ENCODE results near the gene MROH7. TPM values are rescaled to one million over a fixed set of nuclear protein-coding genes. Genes with fewer than 3 reads are reported as not detected.

Gene MROH7
- total RNA-seq, 1 donor, result 0.42 TPM

DNA sequence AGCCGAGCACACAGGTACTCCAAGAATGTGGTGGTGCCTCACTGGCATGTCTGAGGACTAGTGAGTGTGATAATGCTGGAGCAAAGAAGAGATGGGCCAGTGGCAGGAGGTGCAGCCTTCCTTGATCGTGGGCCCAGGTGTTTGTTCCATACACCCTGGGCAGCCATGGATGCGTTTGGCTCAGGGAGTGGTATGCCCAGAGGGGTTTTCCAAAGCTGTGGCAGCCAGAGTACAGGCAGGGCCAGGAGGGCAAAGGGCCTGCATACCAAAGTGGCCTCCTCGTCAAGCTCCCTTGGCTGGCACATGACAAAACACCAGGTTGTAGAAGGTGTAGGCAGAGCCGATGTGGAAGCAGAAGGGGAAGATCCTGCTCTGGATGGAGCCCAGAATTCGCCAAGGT is 103.7 kb downstream of the MROH7 start:
- H3K4me3 ChIP-seq (ENCODE audit: low read length), result no peak overlapping the region
- no peaks in the 10 kb centered on the region for H3K9me3 ChIP-seq (ENCODE audit: low read depth, low read length)
- H3K27me3 ChIP-seq (ENCODE audit: insufficient read depth, low read length), result no peaks in the 10 kb centered on the region
- no peaks in the 10 kb centered on the region for H3K4me1 ChIP-seq (ENCODE audit: insufficient read depth, low read length)

GRCh38 chr1:54745864-54746263 is 104.3 kb downstream of the MROH7 start:
- Histone ChIP-seq H3K4me3 (ENCODE audit: low read length) (no peak overlapping the region), H3K4me1 (ENCODE audit: insufficient read depth, low read length) (no peaks in the 10 kb centered on the region), H3K27me3 (ENCODE audit: insufficient read depth, low read length) (no peaks in the 10 kb centered on the region), H3K9me3 (ENCODE audit: low read depth, low read length) (no peaks in the 10 kb centered on the region)

- Histone ChIP-seq H3K4me3 (ENCODE audit: low read length) (no peak overlapping the region), H3K27me3 (ENCODE audit: insufficient read depth, low read length) (no peaks in the 10 kb centered on the region), H3K9me3 (ENCODE audit: low read depth, low read length) (no peaks in the 10 kb centered on the region), H3K4me1 (ENCODE audit: insufficient read depth, low read length) (no peaks in the 10 kb centered on the region)
Measured at GRCh38 chr1:54748094-54748835, 106.7 kb downstream of the MROH7 start.

- Histone ChIP-seq H3K9me3 (ENCODE audit: low read depth, low read length) (no peaks in the 10 kb centered on the region), H3K4me1 (ENCODE audit: insufficient read depth, low read length) (no peaks in the 10 kb centered on the region), H3K4me3 (ENCODE audit: low read length) (no peak overlapping the region), H3K27me3 (ENCODE audit: insufficient read depth, low read length) (no peaks in the 10 kb centered on the region)
Measured at GRCh38 chr1:54750596-54750995, 109.0 kb downstream of the MROH7 start.

DNA sequence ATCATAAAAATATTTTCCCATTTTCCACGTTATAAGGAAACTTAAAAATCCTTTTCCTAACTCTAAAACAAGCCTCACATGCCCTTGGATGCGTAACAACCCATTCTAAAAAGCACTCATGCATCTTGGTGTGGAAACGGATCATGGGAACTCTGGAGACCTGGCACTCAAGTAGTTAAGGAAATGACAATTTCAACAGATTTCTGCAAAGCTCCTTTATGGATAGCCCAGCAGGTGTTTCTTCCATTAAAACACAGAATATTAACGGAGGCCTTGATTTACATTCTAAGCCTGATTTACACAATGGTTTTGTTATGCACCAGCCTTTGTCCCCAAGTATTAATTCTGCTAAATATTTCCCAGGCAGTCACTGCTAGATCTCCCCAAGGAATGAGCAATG is 109.8 kb downstream of the MROH7 start:
- no peaks in the 10 kb centered on the region for H3K9me3 ChIP-seq (ENCODE audit: low read depth, low read length)
- no peaks in the 10 kb centered on the region for H3K27me3 ChIP-seq (ENCODE audit: insufficient read depth, low read length)
- H3K4me3 ChIP-seq (ENCODE audit: low read length), result no peak overlapping the region
- H3K4me1 ChIP-seq (ENCODE audit: insufficient read depth, low read length), result no peaks in the 10 kb centered on the region

DNA sequence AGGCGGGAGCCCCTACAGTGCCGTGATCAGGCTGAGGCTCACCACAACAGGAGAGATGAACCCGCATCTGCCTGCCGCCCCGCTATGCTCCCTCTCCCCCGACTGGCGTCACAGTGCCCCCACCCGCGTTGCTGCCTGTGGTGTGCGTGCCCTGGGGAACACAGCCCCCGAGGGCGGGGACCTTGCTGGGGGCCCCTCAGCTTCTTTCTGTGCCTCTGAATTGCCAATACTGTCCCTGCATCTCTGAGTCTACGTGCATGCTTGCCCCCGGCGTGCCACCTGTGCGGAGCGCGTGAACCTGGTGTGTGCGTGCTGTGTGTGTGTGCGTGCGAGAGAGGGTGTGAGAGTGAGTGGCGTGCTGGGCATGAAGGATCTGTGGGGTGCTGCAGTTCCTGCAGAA is 112.5 kb downstream of the MROH7 start:
- Histone ChIP-seq H3K4me3 (ENCODE audit: low read length) (no peak overlapping the region), H3K27me3 (ENCODE audit: insufficient read depth, low read length) (no peaks in the 10 kb centered on the region), H3K4me1 (ENCODE audit: insufficient read depth, low read length) (no peaks in the 10 kb centered on the region), H3K9me3 (ENCODE audit: low read depth, low read length) (no peaks in the 10 kb centered on the region)

DNA sequence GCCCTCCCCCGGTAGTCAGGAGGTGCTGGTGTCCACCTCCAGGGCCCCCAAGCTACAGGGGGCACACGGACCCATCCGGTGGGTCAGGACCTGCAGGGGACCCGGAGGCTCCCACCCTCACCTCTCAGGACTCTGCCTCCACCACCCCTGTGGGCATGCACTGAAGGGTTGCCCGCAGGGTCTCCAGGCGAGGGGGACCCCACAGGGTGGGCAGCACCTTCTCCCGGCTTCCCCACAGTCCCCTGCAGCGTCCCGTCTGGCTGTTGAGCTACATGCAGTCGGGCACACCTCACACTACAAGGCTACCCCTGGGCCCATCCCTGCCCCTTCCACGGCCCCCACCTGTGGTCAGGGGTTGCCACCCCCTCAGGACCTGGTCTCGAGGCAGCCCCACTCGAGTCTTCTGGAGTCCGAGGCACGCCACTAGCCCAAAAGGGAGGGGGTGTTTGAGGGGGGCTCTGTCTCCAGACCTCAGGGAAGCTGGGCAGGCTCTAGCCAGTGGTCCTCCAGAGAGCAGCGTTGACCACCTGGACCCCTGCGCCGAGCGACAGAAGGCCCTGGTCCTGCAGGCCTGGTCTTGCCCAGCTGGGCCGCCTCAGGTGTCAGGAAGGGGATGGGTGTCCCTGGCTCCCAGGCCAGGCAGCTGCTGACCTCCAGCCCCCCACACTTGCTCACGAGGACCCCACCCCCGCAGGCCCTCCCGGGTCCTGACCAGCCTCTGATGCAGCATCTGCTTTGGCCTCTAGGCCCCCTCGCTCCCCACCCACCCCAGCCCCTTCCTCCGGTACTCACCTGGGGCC is 113.1 kb downstream of the MROH7 start:
- H3K9me3 ChIP-seq (ENCODE audit: low read depth, low read length), result no peaks in the 10 kb centered on the region
- no peak overlapping the region for H3K4me3 ChIP-seq (ENCODE audit: low read length)
- H3K27me3 ChIP-seq (ENCODE audit: insufficient read depth, low read length), result no peaks in the 10 kb centered on the region
- no peaks in the 10 kb centered on the region for H3K4me1 ChIP-seq (ENCODE audit: insufficient read depth, low read length)

GRCh38 chr1:54757833-54758232 is 116.2 kb downstream of the MROH7 start:
- Histone ChIP-seq H3K9me3 (ENCODE audit: low read depth, low read length) (no peaks in the 10 kb centered on the region), H3K27me3 (ENCODE audit: insufficient read depth, low read length) (no peaks in the 10 kb centered on the region), H3K4me3 (ENCODE audit: low read length) (no peak overlapping the region), H3K4me1 (ENCODE audit: insufficient read depth, low read length) (no peaks in the 10 kb centered on the region)

- no peaks in the 10 kb centered on the region for H3K9me3 ChIP-seq (ENCODE audit: low read depth, low read length)
- no peak overlapping the region for H3K4me3 ChIP-seq (ENCODE audit: low read length)
- H3K4me1 ChIP-seq (ENCODE audit: insufficient read depth, low read length), result peaks cover 5% of the 10 kb centered on the region
- no peaks in the 10 kb centered on the region for H3K27me3 ChIP-seq (ENCODE audit: insufficient read depth, low read length)
Measured at GRCh38 chr1:54758678-54759348, 117.2 kb downstream of the MROH7 start.

Other genes with a start within 250 kb of the MROH7 start
- gene SSBP3, start 235.4 kb upstream of the MROH7 start, total RNA-seq, result 20.8 TPM
- gene ACOT11, start 93.6 kb upstream of the MROH7 start, total RNA-seq, result 0.42 TPM
- gene FAM151A, start 18.3 kb upstream of the MROH7 start, total RNA-seq, result not detected
- gene TTC4, start 74.1 kb downstream of the MROH7 start, total RNA-seq, result 18.6 TPM
- 0.10 TPM for gene PARS2, start 122.7 kb downstream of the MROH7 start, total RNA-seq
- gene TTC22, start 159.5 kb downstream of the MROH7 start, total RNA-seq, result 1.9 TPM
- gene DHCR24, start 245.4 kb downstream of the MROH7 start, total RNA-seq, result 1.7 TPM

All from mononuclear cell (primary cell).